NCI-H128 (cell line): ENCODE data around the gene LYVE1.

Experiments used
- DNase-seq: peaks from one replicate; lab custom pipeline; 2025; ENCODE audit not compliant: unreplicated experiment; lab: John Stamatoyannopoulos, UW

LYVE1 gene

DNA sequence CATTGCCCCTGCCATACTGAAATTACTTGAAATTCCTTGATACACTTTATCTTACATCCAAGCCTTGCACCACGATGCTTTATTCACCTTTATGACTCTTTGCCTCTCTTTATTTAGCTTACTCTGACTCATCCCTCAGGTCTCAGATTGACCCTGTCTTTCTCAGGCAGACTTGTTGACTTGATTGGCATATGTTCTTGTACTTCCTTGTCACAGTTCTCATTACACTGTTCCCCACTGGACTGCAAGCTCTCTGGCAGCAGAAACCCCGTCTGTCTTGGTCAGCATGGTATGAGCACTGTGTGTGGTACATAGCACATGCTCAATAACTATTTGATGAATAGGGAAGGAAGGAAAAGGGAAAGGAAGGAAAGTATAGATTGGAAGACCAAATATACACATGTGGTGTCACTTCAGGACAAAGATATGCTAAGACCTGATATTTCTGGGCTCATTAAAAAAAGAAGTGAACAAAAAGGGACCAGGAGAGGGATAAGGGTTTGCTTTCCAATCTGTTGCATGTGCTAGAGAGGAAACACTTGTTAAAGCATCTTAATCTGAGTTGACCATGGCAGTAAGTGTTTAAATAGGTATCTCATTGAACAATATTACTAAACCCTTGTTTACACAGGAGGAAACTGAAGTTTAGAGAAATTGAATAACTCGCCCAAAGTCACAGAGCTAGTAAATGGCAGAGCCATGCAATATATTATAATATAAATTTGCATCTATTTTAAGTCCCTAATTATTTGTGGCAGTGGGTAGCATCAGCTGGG is 7.2 kb downstream of the LYVE1 start:
- no peak for DNase-seq

- DNase-seq: no peak
Observed at GRCh38 chr11:10558288-10558687, 10.2 kb downstream of the LYVE1 start.

DNA sequence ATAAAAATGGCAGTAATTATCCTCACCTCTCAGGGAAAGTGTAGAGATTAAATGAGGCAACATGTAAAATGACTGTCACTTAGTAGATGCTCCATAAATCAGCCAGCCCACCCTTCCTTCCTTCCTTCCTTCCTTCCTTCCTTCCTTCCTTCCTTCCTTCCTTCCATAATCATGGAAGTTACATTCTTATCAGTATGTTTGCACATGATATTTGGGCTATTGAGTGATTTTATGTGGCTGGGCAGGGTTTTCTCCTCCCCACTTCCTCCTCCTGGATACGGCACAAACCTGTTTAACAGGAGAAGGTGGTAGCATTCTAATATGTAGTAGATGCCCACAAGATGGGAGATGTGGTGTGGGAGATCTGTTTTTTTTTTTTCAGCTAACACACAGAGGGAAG is 11.9 kb downstream of the LYVE1 start:
- DNase-seq: no peak

DNA sequence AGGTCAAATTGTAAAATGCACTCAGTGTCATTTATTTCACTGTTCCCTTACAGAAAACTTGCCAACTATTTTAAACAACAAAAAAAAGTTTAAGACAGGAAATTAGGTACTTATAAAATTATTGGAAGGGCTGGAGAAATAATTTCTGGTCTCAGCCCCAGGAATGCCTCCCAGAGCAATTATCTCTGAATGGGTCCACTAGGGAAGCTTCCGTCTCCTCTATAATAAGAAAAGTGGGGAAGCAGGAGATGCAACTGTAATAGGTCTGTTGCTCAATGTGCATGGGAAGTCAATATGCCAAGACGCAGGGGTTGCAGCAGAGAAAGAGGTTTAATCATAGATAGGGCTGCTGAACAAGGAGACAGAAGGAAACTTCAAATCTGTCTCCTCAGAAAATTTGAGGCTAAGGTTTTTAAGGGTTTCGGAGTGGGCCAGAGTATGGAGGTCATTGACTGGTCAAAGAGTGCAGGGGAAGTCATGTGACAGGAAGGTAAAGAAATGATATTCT is 16.6 kb downstream of the LYVE1 start:
- DNase-seq: no peak

- DNase-seq: no peak
Observed at GRCh38 chr11:10551290-10551592, 17.2 kb downstream of the LYVE1 start.

GRCh38 chr11:10550503-10551289 is 17.8 kb downstream of the LYVE1 start:
- DNase-seq: no peak

GRCh38 chr11:10544491-10545465 is 23.7 kb downstream of the LYVE1 start:
- no peak for DNase-seq

DNA sequence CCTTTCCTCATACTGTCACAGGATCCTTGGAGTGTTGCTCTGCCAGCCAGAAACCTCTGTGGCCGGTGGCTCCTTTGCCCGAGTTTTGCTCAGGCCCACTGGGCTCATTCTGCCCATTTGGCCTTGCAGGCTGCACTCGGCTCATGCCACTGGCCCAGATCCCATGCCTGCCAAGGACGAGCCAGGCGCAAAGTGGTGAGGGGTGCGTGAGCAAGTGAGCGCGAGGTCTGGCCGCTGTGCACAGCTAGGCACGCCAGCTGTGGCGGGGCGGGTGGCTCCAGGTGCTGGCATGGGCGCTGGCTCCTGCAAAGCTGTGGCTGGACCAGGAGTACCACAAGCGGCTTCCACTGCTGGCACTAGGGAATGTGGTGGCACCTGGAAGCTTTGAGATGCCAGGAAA is 24.7 kb downstream of the LYVE1 start:
- DNase-seq: no peak

GRCh38 chr11:10542776-10543175 is 25.7 kb downstream of the LYVE1 start:
- DNase-seq: no peak

- DNase-seq: no peak
Observed at GRCh38 chr11:10541561-10541930, 26.9 kb downstream of the LYVE1 start.

DNA sequence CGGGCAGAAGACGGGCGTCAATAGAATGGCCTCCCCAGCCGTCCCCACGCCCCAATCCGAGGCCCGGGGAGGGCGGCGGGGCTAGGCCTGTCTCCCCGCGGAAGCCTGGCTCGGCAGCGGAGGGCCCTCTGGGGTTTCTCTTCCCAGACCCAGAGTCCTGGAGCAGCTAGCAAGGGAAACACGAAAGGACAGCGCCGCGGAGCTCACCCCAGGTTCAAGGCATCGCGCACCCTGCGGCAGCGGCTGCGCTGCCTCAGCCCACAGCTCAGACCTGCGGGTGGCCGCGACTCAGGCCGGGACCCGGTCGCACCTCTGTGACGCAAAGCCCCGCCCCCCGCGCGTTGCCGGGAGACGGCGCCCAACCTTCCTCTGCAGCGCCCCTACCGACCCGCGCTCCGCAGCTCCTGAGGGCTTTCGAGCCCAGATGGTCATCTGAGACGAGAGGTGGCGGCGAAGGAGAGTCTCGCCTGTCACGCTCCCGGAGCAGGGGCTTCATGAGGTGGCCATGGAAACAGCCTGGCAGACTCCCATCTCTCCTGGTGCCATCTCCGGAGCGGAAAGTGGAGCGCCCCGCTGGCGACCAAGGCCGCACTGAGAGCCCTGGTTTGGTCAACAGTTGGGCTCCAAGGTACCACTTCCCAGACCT is 27.4 kb downstream of the LYVE1 start, which contains the start of gene RNF141:
Gene RNF141, minus strand, starts transcription at position 273 of the 646 bp plus-strand sequence. CDS start 7,029 bp downstream, outside the sequence.
- DNase-seq: peak; percentile 93

- no peak for DNase-seq
Observed at GRCh38 chr11:10540546-10540914, 27.9 kb downstream of the LYVE1 start.

DNA sequence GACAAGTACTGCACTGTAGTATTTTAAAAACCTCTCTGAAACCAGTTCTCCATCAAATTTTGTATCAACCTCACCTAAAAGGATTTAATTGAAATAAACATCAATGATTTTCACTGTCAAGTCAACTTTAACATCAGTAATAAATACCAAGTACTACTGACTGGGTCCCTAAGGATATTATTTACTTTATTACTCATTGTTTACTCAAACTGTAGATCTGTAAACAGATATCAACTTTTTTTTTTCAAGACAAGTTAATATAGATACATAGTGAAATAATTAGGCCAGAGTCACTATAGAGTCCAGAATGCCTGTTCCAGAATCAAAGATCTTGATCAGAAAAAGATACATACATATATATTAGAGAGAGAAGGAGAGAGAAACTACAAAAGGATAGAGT is 29.1 kb downstream of the LYVE1 start:
- DNase-seq: no peak

DNA sequence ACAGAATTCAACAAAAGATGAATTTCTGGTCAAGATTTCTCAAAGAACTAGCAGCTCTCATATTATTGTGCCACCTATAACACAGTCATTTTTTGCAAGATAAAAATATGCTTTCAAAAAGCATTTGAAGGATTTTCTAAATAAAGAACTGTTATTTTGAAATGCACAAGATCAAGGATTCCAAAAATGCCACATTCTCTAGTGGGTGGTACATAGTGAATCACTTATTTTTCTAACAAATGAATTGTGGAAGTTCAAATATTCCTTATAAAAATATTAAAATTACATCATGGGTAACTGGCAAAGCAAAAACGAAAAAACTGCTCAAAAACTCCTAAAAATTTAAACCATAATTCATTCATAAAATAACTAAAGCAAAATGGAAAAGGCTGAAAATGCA is 29.5 kb downstream of the LYVE1 start:
- no peak for DNase-seq

DNA sequence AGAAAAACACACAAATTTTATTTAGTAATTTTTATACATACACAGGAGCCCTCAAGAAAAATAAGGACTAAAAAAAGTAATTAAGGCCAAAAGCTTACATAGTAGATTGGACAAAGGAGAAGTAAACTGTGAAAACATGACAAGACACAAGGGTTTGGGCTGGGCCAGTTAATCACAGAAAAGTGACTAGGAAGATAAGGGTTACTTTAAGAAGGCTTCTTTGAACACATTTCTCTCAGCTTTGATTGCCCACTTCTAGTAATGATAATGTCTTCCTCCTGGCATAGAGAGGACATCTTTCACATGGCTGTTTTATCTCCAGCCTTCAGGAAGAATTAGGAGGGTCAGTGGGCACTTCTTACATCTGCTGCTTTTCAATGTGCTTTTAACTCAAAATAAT is 30.9 kb downstream of the LYVE1 start:
- DNase-seq: no peak

GRCh38 chr11:10534316-10534715 is 34.1 kb downstream of the LYVE1 start:
- no peak for DNase-seq

DNA sequence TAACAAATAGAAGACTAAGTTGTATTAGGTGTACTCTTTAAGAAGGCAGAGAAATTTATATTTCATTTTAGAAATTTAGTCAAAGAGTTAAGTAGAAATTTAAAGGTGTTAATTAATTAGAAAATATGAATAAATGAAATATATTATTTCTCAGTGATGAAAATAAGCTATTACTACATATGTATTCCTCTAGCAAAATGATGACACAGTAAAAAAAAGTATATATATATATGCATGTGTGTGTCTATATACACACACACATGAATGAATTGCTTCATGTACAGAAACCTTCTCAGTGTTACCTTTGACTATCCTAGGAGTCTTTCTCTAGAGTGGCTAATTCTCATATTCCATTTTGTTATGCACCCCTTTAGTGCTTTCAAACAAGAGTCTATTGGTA is 35.1 kb downstream of the LYVE1 start:
- no peak for DNase-seq

- DNase-seq: no peak
Observed at GRCh38 chr11:10532526-10532925, 35.9 kb downstream of the LYVE1 start.

- DNase-seq: no peak
Observed at GRCh38 chr11:10529279-10529678, 39.2 kb downstream of the LYVE1 start.

- DNase-seq: no peak
Observed at GRCh38 chr11:10528121-10528520, 40.3 kb downstream of the LYVE1 start.
